GM18502 (cell line): ENCODE data around the gene TLE6.
A peak's percentile ranks its signal among the peaks of the same experiment; 100 is the strongest.
"Not testable (repeated sequence)": the region's sequence is repeated elsewhere in the genome, so short reads cannot be mapped to it uniquely, and the experiment has no call there.

Source experiments
- ATAC-seq: cut with Tn5 transposase; IDR thresholded peaks from one replicate; pipeline ENCODE4 v1.9.1; 2021; ENCODE audit warnings: mild to moderate bottlenecking; ENCODE audit not compliant: unreplicated experiment, poor library complexity

Gene TLE6

DNA sequence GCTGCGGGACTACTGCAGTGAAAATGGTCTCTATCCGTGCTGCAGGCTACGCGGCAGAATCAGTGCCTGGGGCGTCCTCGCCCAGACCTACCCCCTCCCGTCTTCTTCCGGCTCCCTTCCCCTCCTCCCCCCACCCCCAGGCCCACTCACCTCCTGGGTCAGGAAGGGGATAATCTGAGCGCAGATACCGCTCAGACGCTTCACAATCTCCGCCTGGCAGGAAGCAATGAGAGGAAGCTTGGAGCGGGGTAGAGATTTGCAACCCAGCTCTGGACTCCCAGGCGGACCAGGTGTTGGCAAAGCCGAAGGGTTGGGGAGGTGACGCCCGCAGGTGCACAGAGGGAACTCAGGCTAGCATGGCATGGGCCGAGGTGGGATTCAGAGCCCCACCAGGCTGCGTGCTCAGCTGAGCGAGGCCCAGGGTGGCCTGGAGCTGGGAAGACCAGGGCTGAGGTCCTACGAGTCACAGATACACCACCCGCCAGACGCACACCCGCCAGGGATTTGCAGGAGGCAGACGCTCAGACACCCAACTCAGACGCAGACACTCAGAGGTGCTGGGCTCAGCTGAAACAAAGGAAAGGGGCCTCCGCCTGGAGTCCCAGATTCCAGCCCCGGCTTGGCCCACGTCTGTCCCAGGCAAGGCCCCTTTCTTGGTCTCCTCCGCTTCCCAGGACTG, 47.6 kb downstream of the TLE6 start:
- ATAC-seq = no peak

DNA sequence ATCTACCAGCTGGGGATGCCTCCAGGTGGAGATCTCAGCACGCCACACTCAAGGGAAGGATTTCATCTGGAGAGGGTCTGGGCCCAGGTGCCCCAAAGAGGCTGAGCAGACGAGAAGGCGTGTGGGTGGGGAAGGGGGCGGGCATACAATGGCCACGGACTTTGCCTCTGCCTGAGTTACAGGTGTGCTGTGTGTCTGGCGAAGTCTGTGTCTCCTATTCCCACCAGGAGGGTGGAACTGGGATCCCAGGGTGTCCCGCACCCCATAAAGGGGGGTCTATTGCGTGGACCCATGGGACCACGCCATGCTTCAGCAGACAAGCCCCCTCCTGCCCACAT, 48.2 kb downstream of the TLE6 start:
- ATAC-seq = no peak

DNA sequence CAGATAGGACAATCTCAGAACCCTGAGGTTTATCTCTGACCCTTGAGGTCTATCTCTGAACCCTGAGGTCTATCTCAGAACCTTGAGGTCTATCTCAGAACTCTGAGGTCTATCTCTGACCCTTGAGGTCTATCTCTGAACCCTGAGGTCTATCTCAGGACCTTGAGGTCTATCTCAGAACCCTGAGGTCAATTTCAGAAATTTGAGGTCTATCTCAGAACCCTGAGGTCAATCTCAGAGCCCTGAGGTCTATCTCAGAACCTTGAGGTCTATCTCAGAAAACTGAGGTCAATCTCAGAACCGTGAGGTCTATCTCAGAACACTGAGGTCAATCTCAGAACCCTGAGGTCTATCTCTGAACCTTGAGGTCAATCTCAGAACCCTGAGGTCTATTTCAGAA, 49.4 kb downstream of the TLE6 start:
- no peak for ATAC-seq

DNA sequence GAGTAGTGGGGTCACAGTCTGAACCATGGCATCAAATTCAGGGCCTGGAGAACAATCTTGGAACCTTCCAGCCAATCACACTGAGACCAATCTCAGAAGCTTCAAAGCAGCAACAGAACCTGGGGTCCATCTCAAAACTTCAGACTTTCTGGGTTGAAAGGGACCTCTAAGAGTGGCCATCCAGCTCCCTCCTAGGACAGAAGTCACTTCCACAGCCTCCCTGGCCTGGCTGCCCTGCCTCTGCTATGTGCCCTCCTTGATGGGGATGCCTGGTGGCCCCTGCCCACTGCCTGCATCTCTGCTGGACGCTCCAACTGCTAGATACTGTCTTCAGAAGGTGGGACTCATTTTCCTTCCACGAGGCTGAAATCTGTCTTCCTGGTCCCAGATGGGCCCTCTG, 49.9 kb downstream of the TLE6 start:
- ATAC-seq = no peak

DNA sequence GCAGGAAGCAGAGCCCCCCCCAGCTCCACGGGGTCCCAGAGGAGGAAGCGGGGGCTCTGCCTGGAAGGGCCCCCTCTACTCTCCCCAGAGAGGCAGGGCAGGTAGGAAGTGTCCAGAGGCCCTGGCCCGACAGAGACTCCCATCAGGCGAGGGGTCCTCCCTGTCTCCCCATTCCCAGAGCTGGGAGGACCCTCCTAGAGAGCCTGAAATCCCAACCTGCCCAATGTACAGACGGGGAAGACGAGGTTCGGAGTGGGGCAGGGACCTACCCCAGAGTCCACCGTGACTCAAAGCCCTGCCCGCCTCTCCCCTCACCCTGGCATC, 50.6 kb downstream of the TLE6 start:
- no peak for ATAC-seq

DNA sequence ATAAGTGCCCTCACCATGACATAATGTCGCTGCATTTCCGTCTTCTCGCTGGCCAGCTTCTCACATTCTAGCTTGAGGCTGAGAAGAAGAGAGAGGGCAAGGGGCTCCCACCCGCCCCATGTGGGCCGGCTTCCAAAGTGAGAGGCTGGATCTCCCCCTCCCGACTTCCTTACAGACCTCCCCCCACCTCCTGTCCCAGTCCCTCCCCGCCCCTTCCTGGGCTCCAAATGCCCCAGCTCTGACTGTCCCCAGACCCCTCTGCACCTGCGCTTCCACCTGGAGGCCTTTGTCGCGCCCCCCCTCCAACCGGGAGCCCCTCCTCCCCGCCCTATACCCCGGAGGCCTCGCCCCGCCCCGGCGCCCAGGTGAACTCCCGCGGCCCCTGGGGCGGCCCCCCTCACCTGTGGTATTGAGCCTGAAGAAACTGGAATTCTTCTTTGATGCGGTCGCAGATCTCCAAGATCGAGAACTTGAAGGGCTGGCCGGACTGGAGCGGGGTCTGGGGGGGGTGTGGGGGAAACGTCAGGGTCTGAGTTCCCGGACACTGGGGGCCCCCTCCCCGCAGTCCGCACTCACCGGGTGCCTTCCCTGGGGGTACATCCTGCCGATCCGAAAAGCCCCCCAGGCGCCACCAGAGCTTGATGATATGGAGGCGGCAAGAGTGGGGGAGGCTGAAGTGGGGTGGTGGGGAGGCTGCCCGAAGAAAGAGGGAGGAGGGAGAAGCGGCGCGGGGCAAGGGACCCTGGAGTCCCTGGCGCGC, 51.1 kb downstream of the TLE6 start:
- no peak for ATAC-seq

DNA sequence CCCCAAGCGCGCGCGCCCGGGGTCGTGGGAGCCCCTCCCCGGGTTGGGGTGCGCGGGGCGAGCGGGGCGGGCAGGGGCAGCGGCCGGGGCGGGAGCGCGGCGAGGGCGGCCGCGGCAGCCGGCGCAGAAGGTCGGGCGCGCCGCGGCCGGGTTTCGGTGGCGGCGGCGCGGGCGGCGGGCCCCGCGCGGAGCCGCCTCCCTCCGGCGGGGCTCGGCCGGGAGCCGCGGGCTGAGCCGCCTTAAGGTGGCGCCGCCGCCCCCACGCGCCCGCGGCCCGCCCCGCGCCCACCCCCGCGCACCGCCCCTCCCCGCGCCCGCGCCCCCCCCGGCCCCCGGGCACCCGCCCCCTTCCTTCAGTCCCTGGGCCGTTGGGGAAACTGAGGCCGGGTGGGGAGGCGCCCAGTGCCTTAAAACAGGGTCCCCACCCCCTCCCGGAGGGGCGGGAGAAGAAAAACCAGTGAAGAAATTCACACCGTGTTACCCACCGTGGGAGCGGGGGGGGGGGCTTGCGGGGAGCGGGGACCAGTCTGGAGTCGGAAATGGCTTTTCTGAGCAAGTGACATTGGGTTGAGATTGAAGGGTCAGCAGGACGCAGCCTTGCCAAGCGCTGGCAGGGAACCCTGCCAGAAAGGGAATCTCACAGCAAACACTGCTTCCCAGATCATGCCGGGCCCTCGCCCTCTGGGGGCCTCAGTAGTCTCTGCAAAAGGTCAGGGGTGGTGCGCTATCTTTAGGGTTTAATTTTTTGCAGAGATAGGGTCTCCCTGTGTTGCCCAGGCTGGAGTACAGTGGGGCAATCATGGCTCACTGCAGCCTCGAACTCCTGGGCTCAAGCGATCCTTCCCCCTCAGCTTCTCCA, 51.9 kb downstream of the TLE6 start, which contains the start of gene TLE2:
TSS of gene TLE2 (minus strand) at position 216 of the 859 bp plus-strand sequence. CDS start 376 bp downstream, outside the sequence.
- ATAC-seq = no peak

DNA sequence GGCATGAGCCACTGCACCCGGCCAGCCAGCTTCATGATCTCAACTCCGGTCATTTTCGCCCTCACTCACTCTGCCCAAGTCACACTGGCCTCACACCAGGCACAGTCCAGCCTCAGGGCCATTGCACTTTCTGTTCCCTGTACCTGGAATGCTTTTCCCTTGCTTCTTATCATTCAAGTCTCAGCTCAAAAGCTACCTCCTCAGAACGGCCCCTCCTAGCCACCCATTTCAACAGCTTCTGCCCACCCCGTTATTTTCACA, 54.2 kb downstream of the TLE6 start:
- ATAC-seq = no peak

DNA sequence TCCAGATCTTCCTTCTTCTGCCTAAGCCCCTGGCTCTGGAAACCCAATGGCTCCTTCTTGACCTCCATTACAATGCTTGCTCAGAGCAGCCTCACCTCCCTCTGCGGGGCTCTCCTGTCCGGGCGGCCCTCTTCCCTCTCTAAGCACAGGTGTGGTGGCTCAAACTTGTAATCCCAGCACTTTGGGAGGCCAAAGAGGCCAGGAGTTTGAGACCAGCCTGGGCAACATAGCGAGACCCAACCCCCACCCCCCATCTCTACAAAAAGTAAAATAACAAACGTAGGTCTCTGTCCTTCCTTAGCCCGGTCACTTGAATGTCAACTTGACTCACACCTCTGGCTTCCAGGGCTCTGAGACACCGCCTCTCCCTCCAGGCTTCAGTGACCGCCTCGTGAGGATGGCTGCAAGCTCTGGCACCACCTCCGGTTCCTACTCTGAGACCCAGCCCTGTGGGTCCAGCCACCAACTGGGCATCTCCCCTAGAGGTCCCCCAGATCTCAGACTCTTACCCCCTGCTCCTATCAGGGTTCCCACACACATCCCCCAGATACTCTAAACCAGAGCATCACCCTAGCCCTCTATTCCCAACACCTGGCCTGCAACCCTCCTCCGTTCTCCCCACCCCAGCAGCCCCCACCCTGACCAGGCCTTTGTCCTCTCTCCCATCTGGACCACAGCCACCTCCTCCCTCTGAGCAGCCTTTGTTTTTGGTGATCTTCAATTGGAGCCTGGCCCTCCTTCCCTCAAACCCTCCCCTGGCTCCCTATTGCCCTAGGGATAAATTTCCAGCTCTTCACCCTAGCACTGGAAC, 56.4 kb downstream of the TLE6 start:
- no peak for ATAC-seq

DNA sequence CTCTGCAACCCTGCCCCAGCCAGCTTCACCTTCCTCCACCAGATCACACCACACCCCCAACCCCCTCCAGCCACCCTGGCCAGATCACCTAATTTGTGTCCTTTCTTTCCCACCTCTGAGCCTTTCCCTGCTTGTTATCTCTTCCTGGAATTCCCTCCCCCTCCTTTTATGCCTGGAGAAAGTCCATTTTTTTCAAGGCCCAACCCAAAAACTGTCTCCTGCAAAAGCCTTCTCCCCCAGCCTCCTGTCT, 57.0 kb downstream of the TLE6 start:
- ATAC-seq = no peak

DNA sequence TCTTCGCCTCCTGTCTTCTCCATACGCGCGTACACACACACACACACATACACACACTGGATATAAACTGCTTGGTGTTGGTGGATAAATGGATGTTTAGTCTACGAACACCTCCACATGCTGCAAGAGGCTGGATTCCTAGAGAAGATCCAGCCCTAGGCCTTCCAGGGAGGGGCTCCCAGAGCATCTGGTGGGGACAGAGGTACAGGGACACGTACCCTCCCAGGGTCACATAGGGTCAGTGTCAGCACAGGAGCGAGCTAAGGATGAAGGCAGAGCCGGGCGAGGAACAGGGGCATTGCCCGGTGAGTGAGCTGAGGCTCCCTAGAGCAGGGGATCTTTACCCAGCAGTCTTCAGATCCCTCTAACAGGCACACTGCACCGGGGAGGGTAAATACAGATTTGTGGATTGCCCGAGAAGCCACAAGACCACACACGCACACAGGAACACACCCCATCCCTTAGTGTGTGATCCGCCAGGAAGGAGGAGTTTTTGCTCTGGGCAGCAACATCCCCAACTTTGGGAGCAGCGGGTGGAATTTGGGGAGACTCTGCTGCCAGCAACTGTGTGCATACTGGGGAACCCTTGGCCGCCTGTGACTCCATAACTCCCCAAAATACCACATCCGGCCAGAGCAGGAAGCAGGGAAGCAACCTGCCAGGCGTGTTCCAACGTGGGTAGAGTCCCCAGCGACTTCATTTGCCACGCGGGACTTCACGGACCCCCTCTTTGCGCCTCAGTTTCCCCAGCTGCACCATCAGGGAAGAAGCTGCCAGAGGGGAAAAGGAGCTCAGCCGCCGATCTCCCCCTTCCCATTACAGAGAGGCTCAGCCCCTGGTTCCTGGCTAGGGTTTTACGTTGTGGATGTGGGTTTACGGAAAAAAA, 57.5 kb downstream of the TLE6 start:
- peak; percentile 7 for ATAC-seq

DNA sequence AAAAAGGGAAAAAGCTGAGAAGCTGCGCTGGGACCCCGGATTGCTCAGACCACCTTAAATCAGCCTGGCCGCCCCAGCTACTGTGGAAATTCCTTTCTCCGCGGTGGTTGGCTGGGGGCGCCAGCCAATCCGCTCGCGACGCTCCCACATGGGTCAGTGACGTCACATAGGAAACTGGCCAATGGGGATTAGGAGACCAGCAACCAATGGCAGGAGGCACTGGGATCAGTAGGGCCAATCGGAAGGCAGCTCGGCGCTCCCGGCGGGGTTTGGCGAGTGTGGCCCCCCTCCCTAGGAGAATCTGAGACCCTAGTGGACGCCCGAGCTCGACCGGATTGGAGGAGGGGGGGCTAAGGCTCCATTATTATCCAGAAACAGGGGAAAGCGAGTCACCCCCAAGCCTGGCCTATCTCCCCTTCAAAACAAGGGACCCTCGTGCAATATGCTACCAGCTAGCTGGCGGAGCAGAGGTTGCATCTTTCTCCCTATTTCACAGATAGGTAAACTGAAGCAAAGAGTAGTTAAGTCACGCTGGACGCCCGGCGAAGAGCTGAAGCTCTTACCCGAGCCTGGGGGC, 58.3 kb downstream of the TLE6 start:
- peak; percentile 83 for ATAC-seq

DNA sequence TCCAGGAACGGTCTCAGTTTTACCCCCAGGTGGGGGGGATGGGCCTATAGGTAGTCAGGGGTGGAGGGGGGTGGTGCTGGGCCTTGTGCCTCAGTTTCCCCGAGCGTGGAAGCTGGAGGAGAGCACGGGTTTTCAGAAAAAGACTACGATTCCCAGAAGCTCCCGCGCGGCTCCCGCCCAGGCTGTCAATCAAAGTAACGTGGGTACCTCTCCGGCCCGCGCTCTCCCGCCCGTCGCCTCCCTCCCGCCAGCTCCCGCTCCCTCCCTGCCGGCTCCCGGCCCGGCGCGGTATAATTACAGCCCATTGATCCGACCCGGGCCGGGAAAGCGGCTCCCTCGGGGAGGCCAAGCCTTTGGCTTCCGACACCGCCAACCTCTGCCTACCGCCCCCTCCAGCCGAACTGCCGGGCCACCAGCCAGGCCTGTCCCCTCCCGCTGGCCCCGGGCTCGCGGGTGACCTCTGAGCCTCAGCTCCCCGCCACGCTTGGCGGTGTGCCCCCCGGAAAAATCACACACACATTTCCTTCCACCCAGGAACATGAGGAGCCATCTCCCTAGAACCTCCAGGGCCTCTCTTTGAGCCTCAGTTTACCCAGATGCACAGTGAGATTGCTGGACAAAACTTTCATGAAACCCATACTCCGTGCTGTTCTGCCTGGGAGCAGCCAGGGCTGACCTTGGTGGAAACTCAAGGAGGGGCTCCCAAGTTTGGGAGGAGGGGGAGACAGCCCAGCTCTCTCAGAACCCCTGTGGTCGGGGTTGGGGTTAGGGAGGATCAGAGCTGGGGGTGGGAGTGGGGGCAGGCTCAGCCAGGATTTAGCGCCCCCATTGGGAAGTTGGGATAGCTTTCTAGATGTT, 59.0 kb downstream of the TLE6 start:
- peak; percentile 52 for ATAC-seq

DNA sequence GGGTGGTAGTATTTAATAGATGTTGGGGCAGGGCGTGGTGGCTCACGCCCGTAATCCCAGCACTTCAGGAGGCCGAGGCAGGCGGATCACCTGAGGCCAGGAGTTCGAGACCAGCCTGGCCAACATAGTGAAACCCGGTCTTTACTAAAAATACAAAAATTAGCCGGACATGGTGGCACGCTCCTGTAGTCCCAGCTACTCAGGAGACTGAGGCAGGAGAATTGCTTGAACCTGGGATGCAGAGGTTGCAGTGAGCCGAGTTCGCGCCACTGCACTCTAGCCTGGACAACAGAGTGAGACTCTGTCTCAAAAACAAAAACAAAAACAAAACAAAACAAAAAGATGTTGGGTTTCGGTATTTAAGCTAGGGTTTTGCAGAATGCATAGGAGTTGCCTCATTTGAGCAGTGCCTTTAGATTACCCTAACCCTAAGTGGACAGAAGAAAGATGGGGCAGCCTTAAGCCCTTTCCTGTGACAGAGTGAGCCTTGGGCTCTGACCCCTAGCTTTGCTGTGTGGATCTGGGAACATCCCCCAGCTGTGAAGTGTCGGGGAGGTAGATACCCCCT, 59.7 kb downstream of the TLE6 start:
- ATAC-seq = not testable (repeated sequence)

DNA sequence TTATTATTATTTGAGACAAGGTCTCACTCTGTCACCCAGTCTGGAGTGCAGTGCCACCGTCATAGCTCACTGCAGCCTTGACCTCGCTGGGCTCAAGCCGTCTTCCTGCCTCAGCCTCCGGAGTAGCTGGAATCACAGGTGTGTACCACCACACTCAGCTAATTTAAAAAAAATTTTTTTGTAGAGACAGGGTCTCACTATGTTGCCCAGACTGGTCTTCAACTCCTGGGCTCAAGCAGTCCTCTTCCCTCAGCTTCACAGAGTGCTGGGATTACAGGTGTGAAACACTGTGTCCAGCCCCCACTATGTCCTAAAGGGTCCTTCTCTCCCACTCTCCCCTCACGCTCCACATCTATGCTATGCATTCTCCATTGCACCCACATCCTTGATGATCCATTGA, 60.9 kb downstream of the TLE6 start:
- ATAC-seq = no peak

DNA sequence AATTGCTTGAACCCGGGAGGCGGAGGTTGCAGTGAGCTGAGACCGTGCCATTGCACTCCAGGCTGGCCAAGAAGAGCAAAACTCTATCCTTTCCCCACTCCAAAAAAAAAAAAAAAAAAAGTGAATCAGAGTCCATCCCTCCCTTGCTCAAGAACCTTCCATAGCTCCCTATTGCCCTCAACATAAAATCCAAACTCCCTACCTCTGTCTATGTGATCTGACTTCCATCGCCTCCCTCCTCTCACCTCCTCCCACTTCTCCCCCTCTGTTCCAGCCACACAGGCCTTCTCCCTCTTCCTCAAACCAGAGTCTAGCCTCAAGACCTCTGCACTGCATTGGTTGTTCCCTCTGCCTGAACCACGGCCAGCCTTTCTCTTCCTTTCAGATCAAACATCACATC, 61.8 kb downstream of the TLE6 start:
- no peak for ATAC-seq

DNA sequence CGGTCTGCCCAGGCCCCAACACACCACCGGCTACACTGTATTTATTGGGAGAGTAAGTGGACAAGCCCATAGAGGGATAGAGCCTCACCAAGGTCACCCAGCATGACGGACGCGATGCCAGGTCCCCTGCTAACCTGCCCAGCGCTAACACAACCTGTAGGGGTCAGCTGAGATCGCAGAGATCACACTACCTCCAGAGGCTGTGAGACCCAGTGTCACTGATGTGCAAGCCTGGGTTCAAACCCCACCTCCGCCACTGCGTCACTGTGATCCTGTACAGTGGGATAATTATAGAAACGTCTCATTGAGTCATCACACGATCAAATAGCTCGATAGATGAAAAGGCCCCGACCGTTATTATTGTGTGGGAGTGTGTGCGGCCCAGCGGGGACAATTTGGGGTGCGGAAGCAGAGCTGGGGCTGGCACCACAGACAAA, 62.3 kb downstream of the TLE6 start:
- ATAC-seq = no peak

DNA sequence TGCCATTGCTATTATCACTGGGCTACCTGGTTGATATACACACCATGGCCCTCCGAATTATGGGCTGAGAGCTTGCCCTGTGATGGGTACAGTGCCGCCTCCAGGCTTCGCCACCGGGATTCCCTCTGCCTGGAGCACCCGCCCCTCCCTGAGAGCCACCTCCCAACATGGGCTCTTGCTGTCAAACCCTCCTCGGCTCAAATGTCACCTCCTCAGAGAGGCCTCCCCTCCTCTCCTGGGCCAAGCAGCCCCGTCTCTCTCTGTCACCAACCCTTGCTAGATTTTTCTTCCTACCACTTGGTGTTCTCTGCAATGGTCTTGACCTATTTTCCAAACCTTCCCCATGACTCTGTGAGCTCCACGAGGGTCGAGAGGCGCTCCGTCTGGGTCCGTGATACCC, 64.0 kb downstream of the TLE6 start:
- ATAC-seq = no peak
